ENCODE measurements around the gene LMNB1. TPM values are rescaled to one million over a fixed set of nuclear protein-coding genes. Genes with fewer than 3 reads are reported as not detected.

Gene LMNB1
- polyA plus RNA-seq, 3 donors: 18.0 to 33.0 (median 28.2) TPM

- H3K4me1 Mint-ChIP-seq: no peaks in the 10 kb centered on the region
- DNase-seq: no peak
- intact Hi-C loops (cut with micrococcal nuclease): no loop called here
- Histone ChIP-seq H3K4me3 (replicated peaks in 1 of 3; ENCODE audit: low read depth in 2 of 3, low read length in 3 of 3) (no peak overlapping the region), H3K27me3 (ENCODE audit: control insufficient read depth in 2 of 2, insufficient read depth in 2 of 2, low read length in 2 of 2) (no peaks in the 10 kb centered on the region), H3K27ac (ENCODE audit: low read depth in 1 of 2, low read length in 2 of 2) (no peak overlapping the region), H3K9me3 (replicated peaks in 1 of 2; ENCODE audit: control insufficient read depth in 1 of 2, insufficient read depth in 1 of 2, low read length in 2 of 2) (no peaks in the 10 kb centered on the region), H2AFZ (ENCODE audit: insufficient read depth, low read depth, low read length, poor library complexity, severe bottlenecking) (no peak overlapping the region), H3K4me2 (replicated peaks; ENCODE audit: extremely low read depth, low read length, poor library complexity, severe bottlenecking) (no peak overlapping the region), H3K4me1 (ENCODE audit: control insufficient read depth in 1 of 2, insufficient read depth in 2 of 2, low read length in 2 of 2) (no peaks in the 10 kb centered on the region), H3K36me3 (replicated peaks in 1 of 2; ENCODE audit: control insufficient read depth in 1 of 2, insufficient read depth in 2 of 2, low read length in 2 of 2) (no peaks in the 10 kb centered on the region), H3K9ac (ENCODE audit: insufficient read depth, low read length, poor library complexity, severe bottlenecking) (no peak overlapping the region), H4K20me1 (ENCODE audit: insufficient read depth, low read length) (no peaks in the 10 kb centered on the region), H3K79me2 (ENCODE audit: insufficient read depth, low read length) (no peaks in the 10 kb centered on the region)
- no peaks in the 10 kb centered on the region for H3K9me3 Mint-ChIP-seq
- no peak overlapping the region for H3K4me3 Mint-ChIP-seq
- H3K27ac Mint-ChIP-seq: no peak overlapping the region
- peaks cover 12 to 31% of the 10 kb centered on the region in 2 donors for H3K36me3 Mint-ChIP-seq
- WGBS (ENCODE audit: insufficient coverage): 100% methylated on average over 3 of the region's 5 CpGs
- TF ChIP-seq, protein P1, sequence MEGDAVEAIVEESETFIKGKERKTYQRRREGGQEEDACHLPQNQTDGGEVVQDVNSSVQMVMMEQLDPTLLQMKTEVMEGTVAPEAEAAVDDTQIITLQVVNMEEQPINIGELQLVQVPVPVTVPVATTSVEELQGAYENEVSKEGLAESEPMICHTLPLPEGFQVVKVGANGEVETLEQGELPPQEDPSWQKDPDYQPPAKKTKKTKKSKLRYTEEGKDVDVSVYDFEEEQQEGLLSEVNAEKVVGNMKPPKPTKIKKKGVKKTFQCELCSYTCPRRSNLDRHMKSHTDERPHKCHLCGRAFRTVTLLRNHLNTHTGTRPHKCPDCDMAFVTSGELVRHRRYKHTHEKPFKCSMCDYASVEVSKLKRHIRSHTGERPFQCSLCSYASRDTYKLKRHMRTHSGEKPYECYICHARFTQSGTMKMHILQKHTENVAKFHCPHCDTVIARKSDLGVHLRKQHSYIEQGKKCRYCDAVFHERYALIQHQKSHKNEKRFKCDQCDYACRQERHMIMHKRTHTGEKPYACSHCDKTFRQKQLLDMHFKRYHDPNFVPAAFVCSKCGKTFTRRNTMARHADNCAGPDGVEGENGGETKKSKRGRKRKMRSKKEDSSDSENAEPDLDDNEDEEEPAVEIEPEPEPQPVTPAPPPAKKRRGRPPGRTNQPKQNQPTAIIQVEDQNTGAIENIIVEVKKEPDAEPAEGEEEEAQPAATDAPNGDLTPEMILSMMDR (IDR thresholded peaks at IDR 0.05): no peak
- no peaks in the 10 kb centered on the region for H3K27me3 Mint-ChIP-seq (ENCODE audit: low read depth in 3 of 3)
These were observed 105.1 kb downstream of the LMNB1 start for GRCh38 chr5:126881821-126882600.

DNA sequence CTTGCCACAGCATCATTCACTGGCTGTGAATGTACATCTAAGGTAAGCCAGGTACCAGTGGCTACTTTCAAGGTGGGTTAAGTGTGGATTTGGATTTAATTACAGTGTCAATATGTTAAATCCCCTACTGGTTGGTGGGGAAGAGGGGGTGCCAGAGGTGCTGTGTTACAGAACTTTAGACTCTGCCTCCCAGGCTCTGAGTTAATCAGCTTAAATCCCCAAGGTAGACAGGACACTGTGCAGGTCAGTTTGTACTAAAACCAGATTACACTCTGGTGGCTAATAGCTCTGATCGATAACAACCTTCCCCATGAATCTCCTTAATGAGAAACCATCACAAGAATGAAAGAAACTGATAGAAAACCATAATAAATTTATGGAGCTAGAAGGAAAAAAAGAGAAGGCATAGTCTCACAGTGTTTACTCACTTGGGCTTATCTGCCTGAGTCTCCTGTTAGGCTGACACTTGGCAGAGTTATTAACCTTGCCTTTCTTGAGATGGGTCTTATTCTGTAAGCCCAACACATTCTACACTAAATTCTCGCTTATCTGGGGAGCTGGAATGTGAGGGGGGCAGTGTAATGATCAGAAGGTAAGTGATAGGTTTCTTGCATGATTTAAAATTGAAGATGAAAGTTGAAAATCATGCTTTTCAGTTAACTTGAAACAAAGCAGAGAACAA is 106.8 kb downstream of the LMNB1 start:
- Histone ChIP-seq H3K4me1 (ENCODE audit: control insufficient read depth in 1 of 2, insufficient read depth in 2 of 2, low read length in 2 of 2) (no peaks in the 10 kb centered on the region), H4K20me1 (ENCODE audit: insufficient read depth, low read length) (no peaks in the 10 kb centered on the region), H3K36me3 (replicated peaks in 1 of 2; ENCODE audit: control insufficient read depth in 1 of 2, insufficient read depth in 2 of 2, low read length in 2 of 2) (no peaks in the 10 kb centered on the region), H3K4me3 (replicated peaks in 1 of 3; ENCODE audit: low read depth in 2 of 3, low read length in 3 of 3) (no peak overlapping the region), H2AFZ (ENCODE audit: insufficient read depth, low read depth, low read length, poor library complexity, severe bottlenecking) (no peak overlapping the region), H3K27ac (ENCODE audit: low read depth in 1 of 2, low read length in 2 of 2) (no peak overlapping the region), H3K9me3 (replicated peaks in 1 of 2; ENCODE audit: control insufficient read depth in 1 of 2, insufficient read depth in 1 of 2, low read length in 2 of 2) (no peaks in the 10 kb centered on the region), H3K27me3 (ENCODE audit: control insufficient read depth in 2 of 2, insufficient read depth in 2 of 2, low read length in 2 of 2) (no peaks in the 10 kb centered on the region), H3K79me2 (ENCODE audit: insufficient read depth, low read length) (no peaks in the 10 kb centered on the region), H3K4me2 (replicated peaks; ENCODE audit: extremely low read depth, low read length, poor library complexity, severe bottlenecking) (no peak overlapping the region), H3K9ac (ENCODE audit: insufficient read depth, low read length, poor library complexity, severe bottlenecking) (no peak overlapping the region)
- Mint-ChIP-seq H3K36me3 (peaks cover 10 to 21% of the 10 kb centered on the region in 2 donors), H3K27ac (no peak overlapping the region), H3K9me3 (no peaks in the 10 kb centered on the region), H3K4me1 (no peaks in the 10 kb centered on the region), H3K27me3 (ENCODE audit: low read depth in 3 of 3) (no peaks in the 10 kb centered on the region), H3K4me3 (no peak overlapping the region)
- TF ChIP-seq, protein P1 (IDR thresholded peaks at IDR 0.05): no peak
- intact Hi-C loops (cut with micrococcal nuclease): no loop called here
- WGBS (ENCODE audit: insufficient coverage): no CpG with 5 or more reads among the region's 2 CpGs
- DNase-seq: no peak

Data from CD14-positive monocyte (primary cell).